ENCODE measurements around the gene SPATS2L.

GRCh38 chr2:200338692-200339091 lies 32.2 kb downstream of the SPATS2L start:
- TF ChIP-seq CTCF (IDR thresholded peaks at IDR 0.05; ENCODE audit: low read depth, low read length) (no peak), POLR2A (IDR thresholded peaks at IDR 0.05; ENCODE audit: extremely low read depth, insufficient read length) (no peak), MAX (IDR thresholded peaks at IDR 0.05; ENCODE audit: low read depth, low read length) (no peak), MYC (IDR thresholded peaks at IDR 0.05; ENCODE audit: low read depth, low read length) (no peak)
